Breast epithelium (tissue), 3 donors: ENCODE measurements around the gene ASS1.

ENCODE experiments used
- CTCF ChIP-seq, 3 donors: fragments of 450-650 bp; IDR thresholded peaks; one replicate each; pipeline ENCODE4 v1.5.1; 2016 to 2017; ENCODE audit warnings: antibody characterized with exemption in 3 of 3, mild to moderate bottlenecking in 3 of 3, moderate library complexity in 3 of 3
- POLR2A ChIP-seq: fragments of 450-650 bp; IDR thresholded peaks from one replicate; pipeline ENCODE4 v1.6.1; 2016; ENCODE audit warnings: antibody characterized with exemption, mild to moderate bottlenecking, moderate library complexity
- POLR2AphosphoS5 ChIP-seq, 3 donors: sonication (generic); formaldehyde crosslinking; IDR thresholded peaks; one replicate each; pipeline ENCODE4 v1.6.1; 2017; ENCODE audit warnings: antibody characterized with exemption in 3 of 3

GRCh38 chr9:130486103-130486502 lies 41.3 kb downstream of the ASS1 start:
- TF ChIP-seq CTCF (IDR thresholded peaks at IDR 0.05) (no peak), POLR2A (no peak), POLR2AphosphoS5 (IDR thresholded peaks at IDR 0.05) (no peak)
